ENCODE data around the gene GAGE13.
"Not testable (repeated sequence)": the region's sequence is repeated elsewhere in the genome, so short reads cannot be mapped to it uniquely, and the experiment has no call there.

GAGE13 gene

DNA sequence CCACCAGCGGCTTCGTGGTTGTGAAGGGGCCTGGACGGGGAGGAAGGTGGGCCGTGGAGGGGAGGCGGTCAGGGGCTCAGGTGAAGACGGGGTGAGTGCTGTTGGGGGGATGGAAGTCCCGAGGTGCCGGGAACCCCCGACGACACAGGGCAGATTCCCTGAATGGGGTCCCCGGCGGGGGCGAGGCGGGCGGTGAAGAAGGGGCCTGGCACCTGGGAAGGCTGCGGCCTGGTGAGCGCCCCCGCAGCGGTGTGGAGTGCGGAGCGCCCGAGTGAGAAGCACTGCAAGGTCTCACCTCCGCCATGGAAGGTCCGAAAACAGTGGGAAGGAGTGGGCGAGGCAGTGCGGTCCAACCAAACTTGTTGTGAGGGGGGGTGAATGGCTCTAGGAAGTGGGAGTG is 459 bp downstream of the GAGE13 start:
- not testable (repeated sequence) for DNase-seq

DNA sequence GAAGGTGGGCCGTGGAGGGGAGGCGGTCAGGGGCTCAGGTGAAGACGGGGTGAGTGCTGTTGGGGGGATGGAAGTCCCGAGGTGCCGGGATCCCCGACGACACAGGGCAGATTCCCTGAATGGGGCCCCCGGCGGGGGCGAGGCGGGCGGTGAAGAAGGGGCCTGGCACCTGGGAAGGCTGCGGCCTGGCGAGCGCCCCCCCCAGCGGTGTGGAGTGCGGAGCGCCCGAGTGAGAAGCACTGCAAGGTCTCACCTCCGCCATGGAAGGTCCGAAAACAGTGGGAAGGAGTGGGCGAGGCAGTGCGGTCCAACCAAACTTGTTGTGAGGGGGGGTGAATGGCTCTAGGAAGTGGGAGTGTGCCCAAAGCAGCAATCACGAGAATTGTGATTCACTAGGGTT is 10.1 kb downstream of the GAGE13 start:
- not testable (repeated sequence) for DNase-seq

DNA sequence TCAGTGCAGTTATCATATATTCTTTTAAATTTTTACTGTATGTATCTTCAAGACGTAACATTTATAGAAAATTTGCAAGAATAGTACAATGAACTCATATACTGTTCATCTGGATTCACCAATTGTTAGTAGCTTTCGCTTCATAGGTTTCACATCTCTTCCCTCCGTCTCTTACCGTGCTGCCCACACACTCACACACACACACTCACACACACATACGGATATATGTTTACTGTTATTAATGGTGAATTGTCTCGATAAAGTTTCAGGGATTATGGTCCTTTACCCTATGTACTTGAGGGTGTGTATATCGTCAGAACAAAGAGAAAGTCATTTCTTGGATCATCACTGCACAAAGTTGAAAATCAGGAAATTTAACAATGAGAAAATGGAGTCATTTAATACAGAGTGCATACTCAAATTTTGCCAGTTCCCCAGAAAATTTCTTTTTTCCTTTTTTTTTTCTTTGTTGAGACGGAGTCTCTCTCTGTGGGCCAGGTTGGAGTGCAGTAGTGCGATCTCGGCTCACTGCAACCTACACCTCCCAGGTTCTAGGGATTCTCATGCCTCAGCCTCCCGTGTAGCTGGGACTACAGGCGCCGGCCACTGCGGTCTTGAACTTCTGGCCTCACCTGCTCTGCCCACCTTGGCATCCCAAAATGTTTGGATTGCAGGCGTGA is 13.3 kb downstream of the GAGE13 start:
- DNase-seq: not testable (repeated sequence)

DNA sequence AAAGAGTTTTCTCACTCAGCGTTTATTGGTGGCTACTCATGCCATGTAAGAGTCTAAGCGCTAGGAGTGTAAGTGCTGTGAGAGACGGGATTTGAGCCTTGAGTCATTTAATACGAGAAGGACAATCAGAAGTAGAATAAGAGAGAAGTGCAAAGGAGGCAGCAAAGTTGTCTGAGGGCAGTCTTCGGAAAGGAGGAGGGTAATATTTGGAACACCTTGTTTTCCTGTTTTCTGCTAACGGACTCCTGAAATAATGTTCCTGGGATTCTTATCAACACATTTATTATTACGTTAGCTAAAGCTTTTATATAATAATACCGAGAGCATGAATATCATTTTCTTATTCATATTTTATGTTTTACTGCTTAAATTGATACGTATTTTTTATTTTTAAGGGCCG is 14.0 kb downstream of the GAGE13 start:
- not testable (repeated sequence) for DNase-seq

DNA sequence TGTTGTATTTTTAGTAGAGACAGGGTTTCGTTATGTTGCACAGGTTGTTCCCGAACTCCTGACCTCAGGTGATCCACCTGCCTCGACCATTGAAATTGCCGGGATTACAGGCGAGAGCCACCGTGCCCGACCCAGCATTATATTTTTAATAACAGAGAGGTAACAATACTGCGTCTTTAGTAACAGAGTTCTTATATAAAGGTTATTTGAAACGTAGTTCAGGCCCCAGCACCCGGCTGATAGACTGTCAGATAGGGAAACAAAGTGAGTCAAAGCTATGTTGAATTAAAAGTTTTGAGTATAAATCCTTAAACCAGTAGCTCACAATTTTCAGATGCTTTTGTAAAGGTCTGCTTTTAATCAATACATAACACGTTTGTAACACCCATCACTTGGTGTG is 14.8 kb downstream of the GAGE13 start:
- DNase-seq: not testable (repeated sequence)

All from activated naive CD4-positive, alpha-beta T cell (primary cell).